GM12878 (cell line): ENCODE results near the gene IRF2. TPM values are rescaled to one million over a fixed set of nuclear protein-coding genes. Genes with fewer than 3 reads are reported as not detected.
A peak's percentile ranks its signal among the peaks of the same experiment; 100 is the strongest.
"Not testable (repeated sequence)": the region's sequence is repeated elsewhere in the genome, so short reads cannot be mapped to it uniquely, and the experiment has no call there.

ENCODE experiments used
- ATAC-seq: fragments of 200-7000 bp; cut with Tn5 transposase; 3 replicates; pipeline ENCODE4 v1.9.1; 2020; ENCODE audit warnings: mild to moderate bottlenecking, moderate library complexity
- BruUV-seq: library from RNA; stranded (reverse); fragments of 400-500 nt; replicated peaks from 2 replicates; lab custom pipeline; 2021; lab: Mats Ljungman, UMichigan
- CTCF ChIA-PET: fragments of 300-600 bp; sonication (Branson Sonifier 250); formaldehyde crosslinking; extraction: SDS; loops from one replicate; lab custom pipeline; 2021; ENCODE audit warnings: inconsistent platforms; lab: Yijun Ruan, JAX
- POLR2A ChIA-PET: fragments of 350-600 bp; formaldehyde crosslinking; extraction: SDS; loops from one replicate; lab custom pipeline; 2021; ENCODE audit warnings: inconsistent platforms; lab: Charles Lee
- RAD21 ChIA-PET: fragments of 300-600 bp; sonication (Branson Sonifier 250); formaldehyde crosslinking; loops from one replicate; lab custom pipeline; 2023; ENCODE audit warnings: antibody characterized with exemption; ENCODE audit not compliant: unreplicated experiment; lab: Charles Lee
- SMC1A ChIA-PET: fragments of 300-600 bp; sonication (Branson Sonifier 250); formaldehyde crosslinking; loops from one replicate; lab custom pipeline; 2023; ENCODE audit not compliant: unreplicated experiment, uncharacterized antibody; lab: Charles Lee
- DNase-seq: peaks from one replicate; pipeline ENCODE4 v3.0.0-alpha.2; 2011; ENCODE audit warnings: low read depth, low spot score
- FAIRE-seq: peaks from 3 replicates; lab custom pipeline; 2011; peaks lifted over from hg19 to GRCh38; lab: Jason Lieb, UNC
- H2AFZ ChIP-seq: 2 replicates; pipeline ENCODE4 v1.6.0; 2011; ENCODE audit warnings: low read depth, low read length, control low read depth; ENCODE audit not compliant: control insufficient read depth
- H3K27ac ChIP-seq: 2 replicates; pipeline ENCODE4 v1.5.1; 2011; ENCODE audit warnings: control low read depth; ENCODE audit not compliant: control insufficient read depth, insufficient read depth
- H3K27me3 ChIP-seq, 2 experiments: replicated peaks in 1 of 2; 2 replicates each; pipeline versions ENCODE4 v1.6.0 to v1.6.1; 2011; ENCODE audit warnings: low read length in 1 of 2; ENCODE audit not compliant: control insufficient read depth in 2 of 2, insufficient read depth in 2 of 2
- H3K36me3 ChIP-seq, 2 experiments: 2 replicates each; pipeline ENCODE4 v1.5.1; 2011; ENCODE audit warnings: low read length in 1 of 2; ENCODE audit not compliant: control insufficient read depth in 2 of 2, insufficient read depth in 2 of 2
- H3K4me1 ChIP-seq: 2 replicates; pipeline ENCODE4 v1.6.1; 2011; ENCODE audit warnings: mild to moderate bottlenecking, low read length, moderate library complexity, mixed read lengths; ENCODE audit not compliant: control insufficient read depth, insufficient read depth
- H3K4me2 ChIP-seq: 2 replicates; pipeline ENCODE4 v1.6.0; 2011; ENCODE audit warnings: control low read depth; ENCODE audit not compliant: control insufficient read depth, insufficient read depth
- H3K4me3 ChIP-seq: fragments of 200-600 bp; sonication (generic); 2 replicates; pipeline ENCODE4 v1.5.1; 2016
- H3K79me2 ChIP-seq: 2 replicates; pipeline ENCODE4 v1.6.0; 2011; ENCODE audit warnings: low read length; ENCODE audit not compliant: control insufficient read depth, insufficient read depth
- H3K9ac ChIP-seq: 2 replicates; pipeline ENCODE4 v1.8.0; 2011; ENCODE audit warnings: low read length, control low read depth, mixed read lengths; ENCODE audit not compliant: control insufficient read depth, insufficient read depth
- H3K9me3 ChIP-seq: replicated peaks from 3 replicates; pipeline ENCODE4 v1.5.1; 2011; ENCODE audit warnings: mild to moderate bottlenecking, low read length; ENCODE audit not compliant: control insufficient read depth, insufficient read depth
- H4K20me1 ChIP-seq: 2 replicates; pipeline ENCODE4 v1.6.0; 2011; ENCODE audit not compliant: control insufficient read depth, insufficient read depth
- CBX5 ChIP-seq: sonication (generic); IDR thresholded peaks from 2 replicates; pipeline ENCODE4 v1.6.1; 2016; ENCODE audit warnings: low read depth, moderate library complexity, mild to moderate bottlenecking, inconsistent platforms
- IKZF1 ChIP-seq: fragments of 450-650 bp; conservative IDR thresholded peaks from 2 replicates; pipeline ENCODE4 v1.6.1; 2017; ENCODE audit warnings: antibody characterized with exemption, mild to moderate bottlenecking
- IKZF2 ChIP-seq, 2 experiments: fragments of 450-650 bp; IDR thresholded peaks; 2 replicates each; pipeline ENCODE4 v1.6.1; 2017; ENCODE audit warnings: mild to moderate bottlenecking in 2 of 2, moderate library complexity in 2 of 2
- JUNB ChIP-seq: IDR thresholded peaks from 2 replicates; pipeline ENCODE4 v1.6.1; 2016; ENCODE audit warnings: antibody characterized with exemption, mild to moderate bottlenecking
- MLLT1 ChIP-seq: fragments of 450-650 bp; IDR thresholded peaks from 2 replicates; pipeline ENCODE4 v1.6.1; 2016; ENCODE audit warnings: mild to moderate bottlenecking
- SPI1 ChIP-seq: IDR thresholded peaks from 2 replicates; pipeline ENCODE4 v1.6.1; 2011; ENCODE audit warnings: low read depth, mild to moderate bottlenecking, low read length, moderate library complexity, borderline replicate concordance; ENCODE audit not compliant: insufficient read depth
- ZBTB33 ChIP-seq: fragments of 450-650 bp; IDR thresholded peaks from 2 replicates; pipeline ENCODE4 v1.6.1; 2017; ENCODE audit warnings: mild to moderate bottlenecking
- ZNF24 ChIP-seq: fragments of 450-650 bp; IDR thresholded peaks from 2 replicates; pipeline ENCODE4 v1.6.1; 2017; ENCODE audit warnings: antibody characterized with exemption, mild to moderate bottlenecking
- ZNF622 ChIP-seq: fragments of 450-650 bp; IDR thresholded peaks from 2 replicates; pipeline ENCODE4 v1.6.1; 2017; ENCODE audit warnings: mild to moderate bottlenecking, inconsistent platforms
- WGBS: methylation state at CpG from one replicate; pipeline ENCODE4 v1.1.6; 2016; ENCODE audit warnings: low lambda C conversion rate; ENCODE audit not compliant: insufficient replicate concordance, insufficient coverage; ENCODE audit errors: missing lambda C conversion rate; 5-methylcytosine and 5-hydroxymethylcytosine counted together
- in situ Hi-C: fragments of 300-500 bp; cut with MboI; formaldehyde crosslinking; loops from 9 replicates; pipeline ENCODE4 v1.14.3; 2018; ENCODE audit warnings: mixed read lengths
- intact Hi-C: fragments of 100-400 bp; cut with micrococcal nuclease; formaldehyde crosslinking; loops from one replicate; pipeline ENCODE4 v1.14.2; 2022; ENCODE audit not compliant: unreplicated experiment
- polyA plus RNA-seq, 11 experiments: library from polyadenylated mRNA; depleted of rRNA in 4 of 11; unstranded in 6 of 11; stranded (reverse) in 5 of 11; fragments of >200 nt; fragmentation: Nextera tagmentation in 4 of 11; fragmentation: Illumina TruSeq in 1 of 11; extraction: Ambion mirVana in 4 of 11; extraction: Trizol in 1 of 11; gene quantifications; 1 replicate in 1 of 11; 2 replicates in 10 of 11; pipeline versions ENCODE4 v1.2.1 to v1.2.3, GENCODE V29; 2011 to 2016; ENCODE audit warnings: inconsistent platforms in 2 of 11, missing spikeins in 2 of 11, low read depth in 1 of 11
- total RNA-seq, 4 experiments: library from RNA; depleted of rRNA in 3 of 4; stranded (reverse); fragments of >200 nt in 3 of 4; fragmentation: Illumina TruSeq in 1 of 4; extraction: Trizol in 1 of 4; gene quantifications; 2 replicates each; pipeline versions ENCODE4 v1.2.1 to v1.2.3, GENCODE V29; 2013 to 2021

Gene IRF2
- total and polyA plus RNA-seq, 10 of the 15 experiments (the other 5 are each of a cell fraction or from before 2014, with no cell fraction given) = 45.1 to 99.3 (median 58.9) TPM

GRCh38 chr4:184380707-184381106 is 93.6 kb downstream of the IRF2 start:
- Histone ChIP-seq H3K27ac (0 out of 2 replicates have a peak overlapping the region, but pooled peaks have one; percentile 0), H3K4me1 (peaks cover 48% of the 10 kb centered on the region), H2AFZ (no peak overlapping the region), H3K4me2 (peak overlapping the region; percentile 0; the same call in 1 of the 2 replicates), H3K9ac (no peak overlapping the region), H4K20me1 (no peaks in the 10 kb centered on the region), H3K9me3 (peaks cover 21% of the 10 kb centered on the region), H3K4me3 (no peak overlapping the region), H3K79me2 (peaks cover 12% of the 10 kb centered on the region), H3K27me3 (no peaks in the 10 kb centered on the region), H3K36me3 (no peaks in the 10 kb centered on the region)
- ATAC-seq (no peak), FAIRE-seq (no peak), DNase-seq (no peak)
- ChIA-PET SMC1A (interaction anchor here (0.8 to 6.9 kb wide), 20 partner anchors 10 to 155 kb away, joined by 3 to 184 read pairs (median 6); no protein-coding TSS in a partner anchor), CTCF (interaction anchor here (1.0 to 3.9 kb wide), 13 partner anchors 9 to 117 kb away, joined by 3 to 10 read pairs (median 4); no protein-coding TSS in a partner anchor), POLR2A (interaction anchor here (1.2 to 7.5 kb wide), 9 partner anchors 9 to 97 kb away, joined by 3 to 114 read pairs (median 4); no protein-coding TSS in a partner anchor), RAD21 (interaction anchor here (1.0 to 7.1 kb wide), 13 partner anchors 14 to 155 kb away, joined by 3 to 92 read pairs (median 14); partner anchors contain the start of gene IRF2)
- no TSS peak for BruUV-seq
- intact Hi-C loops = no loop called here
- 87% methylated on average over 4 of the region's 4 CpGs for WGBS
- TF ChIP-seq JUNB = no peak
- TF ChIP-seq ZNF622 = no peak
- in situ Hi-C loops = no loop called here

GRCh38 chr4:184380214-184380613 is 94.1 kb downstream of the IRF2 start:
- DNase-seq, H3K27me3 ChIP-seq, in situ Hi-C loops, H3K4me3 ChIP-seq, intact Hi-C loops, H3K27ac ChIP-seq, H3K9ac ChIP-seq, H4K20me1 ChIP-seq, H3K36me3 ChIP-seq, BruUV-seq, FAIRE-seq, H2AFZ ChIP-seq, ATAC-seq: not testable (repeated sequence)
- RAD21 ChIA-PET = interaction anchor here (1.4 to 7.1 kb wide), 9 partner anchors 14 to 156 kb away, joined by 7 to 92 read pairs (median 28); no protein-coding TSS in a partner anchor
- WGBS = 100% methylated on average over 5 of the region's 5 CpGs
- Histone ChIP-seq H3K79me2 (peaks cover 12% of the 10 kb centered on the region), H3K4me2 (peak overlapping the region; percentile 0; the same call in 1 of the 2 replicates), H3K4me1 (peaks cover 43% of the 10 kb centered on the region), H3K9me3 (peaks cover 21% of the 10 kb centered on the region)
- POLR2A ChIA-PET = interaction anchor here (1.2 to 7.5 kb wide), 7 partner anchors 9 to 40 kb away, joined by 3 to 114 read pairs (median 3); no protein-coding TSS in a partner anchor
- TF ChIP-seq MLLT1 (0 out of 2 replicates have a peak, but pooled peaks have one; percentile 43), SPI1 (peak; percentile 21; the same call in 1 of the 2 replicates), CBX5 (peak; percentile 79; the same call in 1 of the 2 replicates), IKZF2 (IDR thresholded peaks at IDR 0.05) (0 out of 4 replicates have a peak, but pooled peaks of 1 of the 2 experiments have one; percentile 23), IKZF1 (0 out of 2 replicates have a peak, but pooled peaks have one; percentile 24), ZNF24 (peak; percentile 18; the same call in 1 of the 2 replicates), ZBTB33 (peak; percentile 96)
- CTCF ChIA-PET = interaction anchor here (1.4 to 3.9 kb wide), 6 partner anchors 24 to 116 kb away, joined by 3 to 10 read pairs (median 6); no protein-coding TSS in a partner anchor
- SMC1A ChIA-PET = interaction anchor here (1.0 to 6.9 kb wide), 15 partner anchors 10 to 156 kb away, joined by 3 to 184 read pairs (median 16); no protein-coding TSS in a partner anchor
